GM23338 (cell line): ENCODE data around the gene METTL17. TPM values are rescaled to one million over a fixed set of nuclear protein-coding genes. Genes with fewer than 3 reads are reported as not detected.

Experiments
- ATAC-seq: fragments of 200-7000 bp; cut with Tn5 transposase; 3 replicates; pipeline ENCODE4 v1.9.1; 2020
- DNase-seq: peaks from one replicate; pipeline ENCODE4 v3.0.0-alpha.2; 2015; ENCODE audit warnings: low spot score
- H2AFZ ChIP-seq: fragments of 200-600 bp; sonication (generic); 2 replicates; pipeline ENCODE4 v1.8.0; 2016; ENCODE audit warnings: antibody characterized with exemption, mild to moderate bottlenecking, moderate library complexity
- H3F3A ChIP-seq: fragments of 200-600 bp; sonication (generic); replicated peaks from 2 replicates; pipeline ENCODE4 v1.8.0; 2017; ENCODE audit warnings: antibody characterized with exemption, mixed run types, low read depth
- H3K27ac ChIP-seq: fragments of 200-600 bp; sonication (generic); 2 replicates; pipeline ENCODE4 v1.6.1; 2016; ENCODE audit warnings: low read depth
- H3K27me3 ChIP-seq: fragments of 200-600 bp; sonication (generic); 2 replicates; pipeline ENCODE4 v1.8.0; 2016; ENCODE audit warnings: mild to moderate bottlenecking, mixed run types, moderate library complexity; ENCODE audit not compliant: insufficient read depth
- H3K36me3 ChIP-seq: fragments of 200-600 bp; sonication (generic); 2 replicates; pipeline ENCODE4 v1.8.0; 2016; ENCODE audit warnings: mild to moderate bottlenecking; ENCODE audit not compliant: insufficient read depth
- H3K4me1 ChIP-seq: fragments of 200-600 bp; sonication (generic); 2 replicates; pipeline ENCODE4 v1.8.0; 2016; ENCODE audit warnings: mild to moderate bottlenecking, moderate library complexity; ENCODE audit not compliant: insufficient read depth
- H3K4me2 ChIP-seq: fragments of 200-600 bp; sonication (generic); 2 replicates; pipeline ENCODE4 v1.7.1; 2017; ENCODE audit warnings: mixed run types
- H3K4me3 ChIP-seq: fragments of 200-600 bp; sonication (generic); 2 replicates; pipeline ENCODE4 v1.6.1; 2016; ENCODE audit warnings: mixed run types
- H3K79me2 ChIP-seq: fragments of 200-600 bp; sonication (generic); replicated peaks from 2 replicates; pipeline ENCODE4 v1.8.0; 2017; ENCODE audit warnings: mild to moderate bottlenecking; ENCODE audit not compliant: insufficient read depth
- H3K9me2 ChIP-seq: fragments of 200-600 bp; sonication (generic); 2 replicates; pipeline ENCODE4 v1.8.0; 2017; ENCODE audit not compliant: insufficient read depth
- H4K20me1 ChIP-seq: fragments of 200-600 bp; sonication (generic); replicated peaks from 2 replicates; pipeline ENCODE4 v1.8.0; 2017; ENCODE audit warnings: mild to moderate bottlenecking; ENCODE audit not compliant: insufficient read depth
- H3K27ac Mint-ChIP-seq: 2 replicates; pipeline ENCODE4 v1.8.0; 2020; ENCODE audit warnings: inconsistent platforms, mild to moderate bottlenecking, moderate library complexity, mixed read lengths
- H3K27me3 Mint-ChIP-seq: 3 replicates; pipeline ENCODE4 v1.8.0; 2022; ENCODE audit warnings: low read depth, mild to moderate bottlenecking, moderate library complexity, mixed read lengths, inconsistent platforms; ENCODE audit not compliant: insufficient read depth, poor library complexity
- H3K36me3 Mint-ChIP-seq: 3 replicates; pipeline ENCODE4 v1.8.0; 2021; ENCODE audit warnings: low read depth, mild to moderate bottlenecking, inconsistent platforms, moderate library complexity, mixed read lengths
- H3K4me1 Mint-ChIP-seq: 3 replicates; pipeline ENCODE4 v1.8.0; 2020; ENCODE audit warnings: mild to moderate bottlenecking, inconsistent platforms, mixed read lengths
- H3K4me3 Mint-ChIP-seq: 3 replicates; pipeline ENCODE4 v1.8.0; 2021; ENCODE audit warnings: moderate library complexity, mild to moderate bottlenecking, inconsistent platforms, mixed read lengths
- H3K9me3 Mint-ChIP-seq: 3 replicates; pipeline ENCODE4 v1.8.0; 2020; ENCODE audit warnings: moderate library complexity, mild to moderate bottlenecking, inconsistent platforms, mixed read lengths
- CREB1 ChIP-seq: fragments of 250-450 bp; sonication (Bioruptor Pico); IDR thresholded peaks from 2 replicates; pipeline ENCODE4 v1.5.0; 2020; ENCODE audit warnings: low read depth, mild to moderate bottlenecking, moderate library complexity
- EZH2 ChIP-seq: fragments of 200-600 bp; sonication (generic); IDR thresholded peaks from one replicate; pipeline ENCODE4 v1.8.0; 2017; ENCODE audit warnings: antibody characterized with exemption, mild to moderate bottlenecking, low read depth; ENCODE audit not compliant: unreplicated experiment
- EZH2phosphoT487 ChIP-seq: fragments of 200-600 bp; sonication (generic); IDR thresholded peaks from one replicate; pipeline ENCODE4 v1.8.1; 2018; ENCODE audit warnings: antibody characterized with exemption; ENCODE audit not compliant: unreplicated experiment
- JUNB ChIP-seq: IDR thresholded peaks from one replicate; pipeline ENCODE4 v1.6.1; 2016; ENCODE audit warnings: antibody characterized with exemption; ENCODE audit not compliant: unreplicated experiment
- NANOG ChIP-seq: IDR thresholded peaks from 2 replicates; pipeline ENCODE4 v1.6.1; 2016; ENCODE audit warnings: antibody characterized with exemption, borderline replicate concordance
- STAT1 ChIP-seq: IDR thresholded peaks from one replicate; pipeline ENCODE4 v1.6.1; 2016; ENCODE audit warnings: antibody characterized with exemption; ENCODE audit not compliant: unreplicated experiment
- ZNF114 ChIP-seq: fragments of 250-450 bp; sonication (Bioruptor Pico); IDR thresholded peaks from 2 replicates; pipeline ENCODE4 v1.5.0; 2020; ENCODE audit warnings: mild to moderate bottlenecking, moderate library complexity
- polyA plus RNA-seq: library from polyadenylated mRNA; unstranded; fragments of >200 nt; fragmentation: Nextera tagmentation; extraction: Ambion mirVana; gene quantifications from 2 replicates; pipeline ENCODE4 v1.2.1, GENCODE V29; 2016
- total RNA-seq: library from RNA; depleted of rRNA; stranded (reverse); fragments of >200 nt; shearing (Covaris generic); gene quantifications from 2 replicates; pipeline ENCODE4 v1.2.3, GENCODE V29; 2014
- TF ChIP-seq, protein P1 (sequence below), 2 experiments: fragments of 200-600 bp in 1 of 2; sonication (generic) in 1 of 2; conservative IDR thresholded peaks; 2 replicates each; pipeline versions ENCODE4 v1.5.1 to v1.6.1; 2016 to 2017; ENCODE audit warnings: antibody characterized with exemption in 2 of 2, low read depth in 2 of 2, mild to moderate bottlenecking in 2 of 2, moderate library complexity in 1 of 2
- TF ChIP-seq, protein P2 (sequence below): IDR thresholded peaks from one replicate; pipeline ENCODE4 v1.6.1; 2018; ENCODE audit warnings: antibody characterized with exemption; ENCODE audit not compliant: unreplicated experiment

Gene METTL17
- total and polyA plus RNA-seq, 2 experiments from 2014 or later = 74.9 to 156 TPM

DNA sequence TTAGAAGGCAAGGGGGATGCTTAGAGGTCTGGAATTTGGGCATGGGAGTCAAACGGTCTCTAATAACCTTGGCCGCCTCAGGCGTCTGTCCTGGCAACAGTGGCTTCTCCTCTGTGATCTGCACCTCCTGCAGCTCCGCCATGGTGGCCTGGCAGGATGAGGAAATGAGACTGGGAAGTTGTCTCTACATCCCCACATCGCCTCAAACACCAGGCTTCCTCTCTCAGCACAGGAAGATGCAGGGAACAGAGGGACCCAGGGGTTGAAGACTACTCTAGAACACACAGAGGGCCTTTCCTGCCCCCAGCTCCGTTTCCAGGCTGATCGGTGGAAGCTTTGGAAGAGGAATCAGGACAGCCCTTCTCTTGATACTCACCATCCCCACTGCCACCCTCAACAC, 33.4 kb downstream of the METTL17 start (continued):
- TF ChIP-seq EZH2 (no peak), NANOG (no peak), JUNB (no peak)
- TF ChIP-seq, protein P1, sequence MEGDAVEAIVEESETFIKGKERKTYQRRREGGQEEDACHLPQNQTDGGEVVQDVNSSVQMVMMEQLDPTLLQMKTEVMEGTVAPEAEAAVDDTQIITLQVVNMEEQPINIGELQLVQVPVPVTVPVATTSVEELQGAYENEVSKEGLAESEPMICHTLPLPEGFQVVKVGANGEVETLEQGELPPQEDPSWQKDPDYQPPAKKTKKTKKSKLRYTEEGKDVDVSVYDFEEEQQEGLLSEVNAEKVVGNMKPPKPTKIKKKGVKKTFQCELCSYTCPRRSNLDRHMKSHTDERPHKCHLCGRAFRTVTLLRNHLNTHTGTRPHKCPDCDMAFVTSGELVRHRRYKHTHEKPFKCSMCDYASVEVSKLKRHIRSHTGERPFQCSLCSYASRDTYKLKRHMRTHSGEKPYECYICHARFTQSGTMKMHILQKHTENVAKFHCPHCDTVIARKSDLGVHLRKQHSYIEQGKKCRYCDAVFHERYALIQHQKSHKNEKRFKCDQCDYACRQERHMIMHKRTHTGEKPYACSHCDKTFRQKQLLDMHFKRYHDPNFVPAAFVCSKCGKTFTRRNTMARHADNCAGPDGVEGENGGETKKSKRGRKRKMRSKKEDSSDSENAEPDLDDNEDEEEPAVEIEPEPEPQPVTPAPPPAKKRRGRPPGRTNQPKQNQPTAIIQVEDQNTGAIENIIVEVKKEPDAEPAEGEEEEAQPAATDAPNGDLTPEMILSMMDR (conservative IDR thresholded peaks at IDR 0.05; ENCODE audit: low read depth in 2 of 2) = no peak
- TF ChIP-seq, protein P2, sequence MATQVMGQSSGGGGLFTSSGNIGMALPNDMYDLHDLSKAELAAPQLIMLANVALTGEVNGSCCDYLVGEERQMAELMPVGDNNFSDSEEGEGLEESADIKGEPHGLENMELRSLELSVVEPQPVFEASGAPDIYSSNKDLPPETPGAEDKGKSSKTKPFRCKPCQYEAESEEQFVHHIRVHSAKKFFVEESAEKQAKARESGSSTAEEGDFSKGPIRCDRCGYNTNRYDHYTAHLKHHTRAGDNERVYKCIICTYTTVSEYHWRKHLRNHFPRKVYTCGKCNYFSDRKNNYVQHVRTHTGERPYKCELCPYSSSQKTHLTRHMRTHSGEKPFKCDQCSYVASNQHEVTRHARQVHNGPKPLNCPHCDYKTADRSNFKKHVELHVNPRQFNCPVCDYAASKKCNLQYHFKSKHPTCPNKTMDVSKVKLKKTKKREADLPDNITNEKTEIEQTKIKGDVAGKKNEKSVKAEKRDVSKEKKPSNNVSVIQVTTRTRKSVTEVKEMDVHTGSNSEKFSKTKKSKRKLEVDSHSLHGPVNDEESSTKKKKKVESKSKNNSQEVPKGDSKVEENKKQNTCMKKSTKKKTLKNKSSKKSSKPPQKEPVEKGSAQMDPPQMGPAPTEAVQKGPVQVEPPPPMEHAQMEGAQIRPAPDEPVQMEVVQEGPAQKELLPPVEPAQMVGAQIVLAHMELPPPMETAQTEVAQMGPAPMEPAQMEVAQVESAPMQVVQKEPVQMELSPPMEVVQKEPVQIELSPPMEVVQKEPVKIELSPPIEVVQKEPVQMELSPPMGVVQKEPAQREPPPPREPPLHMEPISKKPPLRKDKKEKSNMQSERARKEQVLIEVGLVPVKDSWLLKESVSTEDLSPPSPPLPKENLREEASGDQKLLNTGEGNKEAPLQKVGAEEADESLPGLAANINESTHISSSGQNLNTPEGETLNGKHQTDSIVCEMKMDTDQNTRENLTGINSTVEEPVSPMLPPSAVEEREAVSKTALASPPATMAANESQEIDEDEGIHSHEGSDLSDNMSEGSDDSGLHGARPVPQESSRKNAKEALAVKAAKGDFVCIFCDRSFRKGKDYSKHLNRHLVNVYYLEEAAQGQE = no peak

DNA sequence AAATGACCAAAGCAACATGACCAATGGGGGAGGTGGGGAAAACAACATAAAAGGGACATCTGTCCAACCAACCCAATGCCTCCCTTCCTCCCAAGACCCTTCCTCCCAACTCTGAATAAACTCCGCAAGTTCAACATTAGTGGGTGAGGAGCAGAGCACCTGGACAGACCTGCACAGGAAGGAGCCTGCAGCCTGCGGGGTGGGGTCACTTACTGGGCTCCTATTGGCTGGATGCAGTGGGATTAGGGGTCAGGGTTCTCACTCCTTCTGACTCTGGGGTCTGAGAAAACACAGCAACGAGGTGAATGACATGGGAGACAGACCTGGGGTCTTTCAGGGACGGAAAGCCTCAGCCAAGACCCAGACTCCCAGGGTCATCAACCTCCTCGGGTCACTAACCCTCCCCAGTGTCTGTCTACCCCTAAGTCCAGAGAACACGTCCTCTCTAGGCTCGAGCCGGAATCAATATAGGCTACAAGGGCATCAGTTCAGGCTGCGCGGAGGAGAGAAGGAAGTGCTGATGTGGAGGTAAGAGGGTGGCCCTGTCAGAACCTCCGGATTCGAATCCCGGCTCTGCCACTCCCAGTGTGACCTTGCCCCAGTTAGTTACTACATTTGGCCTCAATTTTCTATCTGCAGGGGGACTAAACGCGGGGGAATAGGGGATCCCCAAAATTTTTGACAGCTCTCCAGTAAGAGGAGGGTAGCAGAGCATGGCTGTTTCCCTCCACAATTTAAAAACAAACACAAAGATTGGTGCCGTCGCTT, 34.2 kb downstream of the METTL17 start:
- no peak overlapping the region for H3K27ac ChIP-seq
- no peaks in the 10 kb centered on the region for H3K36me3 ChIP-seq
- Mint-ChIP-seq H3K4me1 (peaks cover 39% of the 10 kb centered on the region), H3K27ac (no peak overlapping the region), H3K4me3 (peak overlapping the region; percentile 91), H3K36me3 (peaks cover 19% of the 10 kb centered on the region), H3K9me3 (no peaks in the 10 kb centered on the region; the same call in 2 of the 3 replicates), H3K27me3 (peaks cover 31% of the 10 kb centered on the region)
- peak; percentile 6 for ATAC-seq
- H4K20me1 ChIP-seq = no peaks in the 10 kb centered on the region
- peak; percentile 44 for DNase-seq
- H3F3A ChIP-seq = peaks cover 7% of the 10 kb centered on the region; the same call in 1 of the 2 replicates
- peaks cover 31% of the 10 kb centered on the region for H3K4me1 ChIP-seq
- peak overlapping the region; percentile 97 for H3K4me2 ChIP-seq
- H3K4me3 ChIP-seq = peak overlapping the region; percentile 70
- no peaks in the 10 kb centered on the region for H3K9me2 ChIP-seq
- peak overlapping the region; percentile 95; the same call in 1 of the 2 replicates for H2AFZ ChIP-seq
- H3K27me3 ChIP-seq = peaks cover 30% of the 10 kb centered on the region
- H3K79me2 ChIP-seq = no peaks in the 10 kb centered on the region; the same call in 1 of the 2 replicates
- TF ChIP-seq EZH2 (no peak), JUNB (no peak), EZH2phosphoT487 (no peak), ZNF114 (CRISPR knock-in tag) (no peak), STAT1 (no peak), CREB1 (CRISPR knock-in tag) (no peak)
- TF ChIP-seq, protein P2 = no peak
